Measurements from ENCODE around the gene HGFAC.
"Not testable (repeated sequence)": the region's sequence is repeated elsewhere in the genome, so short reads cannot be mapped to it uniquely, and the experiment has no call there.

The HGFAC gene

DNA sequence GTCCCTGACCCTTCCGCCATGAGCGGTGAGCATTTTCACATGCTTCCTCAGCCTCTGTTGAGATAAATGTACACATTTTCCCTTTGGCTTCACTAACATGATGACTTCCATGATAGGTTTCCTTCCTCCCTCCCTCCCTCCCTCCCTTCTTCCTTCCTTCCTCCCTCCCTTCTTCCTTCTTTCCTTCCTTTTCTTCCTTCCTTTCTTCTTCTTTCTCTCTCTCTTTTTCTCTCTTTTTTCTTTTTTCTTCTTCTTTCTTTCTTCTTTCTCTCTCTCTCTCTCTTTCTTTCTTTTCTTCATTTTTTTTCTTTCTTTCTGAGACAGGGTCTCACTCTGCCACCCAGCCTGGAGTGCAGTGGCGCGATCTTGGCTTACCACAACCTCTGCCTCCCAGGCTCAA, 8.9 kb downstream of the HGFAC start:
- in situ Hi-C loops (cut with MboI; ENCODE audit: low pct_unique_long_range_greater_than_20kb, low sequenced_read_pairs), result no loop called here

DNA sequence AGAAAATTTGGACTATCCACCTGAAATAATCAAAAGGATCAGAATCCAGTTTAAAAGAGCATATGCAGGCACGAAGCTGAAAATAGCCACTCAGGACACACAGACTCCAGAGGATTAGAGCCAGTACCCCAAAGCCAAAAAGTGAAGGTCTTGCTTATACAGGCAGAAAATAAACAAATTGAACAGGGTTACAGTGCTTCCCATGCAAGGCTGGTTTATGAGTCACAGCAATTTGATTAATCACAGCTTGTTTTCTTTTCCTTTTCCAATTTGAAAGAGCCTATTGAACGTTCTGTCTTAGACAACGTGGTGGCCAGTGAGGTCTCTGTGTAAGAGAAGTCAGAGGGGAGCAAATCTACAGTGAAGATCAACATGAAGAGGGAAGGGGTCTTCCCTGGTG, 10.2 kb downstream of the HGFAC start:
- in situ Hi-C loops (cut with MboI; ENCODE audit: low pct_unique_long_range_greater_than_20kb, low sequenced_read_pairs), result no loop called here
- DNase-seq, result no peak

More for the DNA sequence above, 8.9 kb downstream of the HGFAC start:
- no peak for DNase-seq

DNA sequence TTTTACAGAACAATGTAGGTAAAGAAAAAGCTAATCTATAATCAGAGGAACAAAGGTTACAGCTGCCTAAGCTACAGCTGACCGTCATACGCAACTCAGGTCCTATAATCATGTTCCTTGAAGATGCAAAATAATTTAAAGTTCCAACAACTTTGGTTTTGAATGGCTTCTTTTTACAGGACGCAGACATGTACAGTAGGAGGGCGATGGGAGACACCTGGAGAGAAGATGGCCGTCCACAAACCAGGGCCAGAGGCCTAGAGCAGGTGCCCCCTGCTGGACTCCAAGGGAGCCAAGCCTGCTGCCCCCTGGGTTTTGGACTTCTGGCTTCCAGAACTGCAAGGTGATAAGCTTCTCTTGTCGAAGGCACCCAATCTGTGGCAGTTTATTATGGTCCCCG, 10.6 kb downstream of the HGFAC start:
- in situ Hi-C loops (cut with MboI; ENCODE audit: low pct_unique_long_range_greater_than_20kb, low sequenced_read_pairs), result no loop called here
- no peak for DNase-seq

DNA sequence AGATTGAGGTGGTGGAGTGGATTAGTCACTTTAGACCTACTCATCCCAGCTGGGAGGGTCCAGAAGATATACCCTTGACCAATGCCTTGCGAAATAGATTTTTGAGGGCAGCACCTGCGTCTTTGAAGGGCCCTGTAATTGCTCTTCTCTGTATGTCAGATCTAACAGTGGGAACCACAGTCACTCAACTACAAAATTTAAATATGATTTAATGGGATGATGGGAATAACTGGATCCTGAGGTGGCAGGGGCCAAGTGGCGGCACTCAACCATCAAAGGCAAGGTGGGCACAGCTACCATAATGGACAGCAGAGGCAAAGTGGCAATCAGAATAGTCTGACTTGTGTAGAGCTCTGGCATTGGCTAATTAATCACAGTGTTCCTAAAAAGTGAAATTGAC, 13.8 kb downstream of the HGFAC start:
- DNase-seq; in situ Hi-C loops (cut with MboI; ENCODE audit: low pct_unique_long_range_greater_than_20kb, low sequenced_read_pairs): not testable (repeated sequence)

DNA sequence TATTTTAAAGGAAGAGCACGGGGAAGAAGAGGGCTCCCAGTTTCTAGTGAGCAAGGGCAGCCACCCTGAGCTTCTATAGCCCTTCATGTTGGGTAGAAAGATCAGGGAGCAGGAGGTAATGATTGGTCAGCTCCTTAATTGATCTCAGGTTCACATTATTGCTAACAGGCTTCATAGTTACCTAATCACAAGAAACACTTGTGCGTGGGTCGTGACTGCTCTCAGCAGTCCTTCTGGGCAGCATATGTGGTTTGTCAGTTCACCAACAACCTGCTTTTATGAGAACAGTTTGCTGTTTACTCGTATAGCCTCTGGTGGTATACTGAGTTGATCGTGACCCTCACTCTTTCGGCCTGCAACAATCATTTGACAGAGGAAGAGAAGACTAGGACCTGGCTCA, 16.6 kb downstream of the HGFAC start:
- no peak for DNase-seq
- in situ Hi-C loops (cut with MboI; ENCODE audit: low pct_unique_long_range_greater_than_20kb, low sequenced_read_pairs), result no loop called here

DNA sequence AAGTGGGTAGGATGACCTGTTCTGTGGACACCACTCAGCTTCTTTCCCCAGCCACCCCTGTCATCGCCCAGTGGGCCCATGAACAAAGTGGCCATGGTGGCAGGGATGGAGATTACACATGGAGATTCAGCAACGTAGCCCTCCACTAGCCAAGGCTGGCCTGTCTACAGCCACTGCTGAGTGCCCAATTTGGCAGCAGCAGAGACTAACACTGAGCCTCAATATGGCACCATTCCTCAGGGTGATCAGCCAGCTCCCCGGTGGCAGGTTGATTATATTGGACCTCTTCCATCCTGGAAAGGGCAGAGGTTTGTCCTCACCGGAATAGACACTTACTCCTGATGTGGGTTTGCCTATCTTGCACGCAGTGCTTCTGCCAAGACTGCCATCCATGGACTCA, 17.4 kb downstream of the HGFAC start:
- in situ Hi-C loops (cut with MboI; ENCODE audit: low pct_unique_long_range_greater_than_20kb, low sequenced_read_pairs); DNase-seq: not testable (repeated sequence)

DNA sequence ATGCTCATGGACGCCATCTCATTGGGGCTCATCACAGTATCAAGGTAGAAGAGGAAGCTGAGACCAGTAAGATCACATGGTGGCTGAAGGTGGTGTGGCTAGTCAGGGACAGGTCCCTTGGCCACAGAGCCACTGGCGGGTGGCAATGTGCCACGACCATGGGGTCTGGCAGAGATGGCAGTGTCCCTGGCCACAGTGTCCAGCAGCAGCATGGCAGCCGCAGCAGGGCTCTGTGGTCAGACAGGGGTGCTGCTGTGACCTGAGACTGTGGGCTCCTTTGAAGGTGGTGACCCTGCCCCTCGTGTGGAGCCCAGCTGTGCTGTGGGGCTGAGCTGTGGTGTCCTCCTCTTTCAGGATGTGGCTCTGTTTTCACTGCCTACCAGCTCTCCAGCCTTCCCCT, 19.2 kb downstream of the HGFAC start:
- in situ Hi-C loops (cut with MboI; ENCODE audit: low pct_unique_long_range_greater_than_20kb, low sequenced_read_pairs), result no loop called here

DNA sequence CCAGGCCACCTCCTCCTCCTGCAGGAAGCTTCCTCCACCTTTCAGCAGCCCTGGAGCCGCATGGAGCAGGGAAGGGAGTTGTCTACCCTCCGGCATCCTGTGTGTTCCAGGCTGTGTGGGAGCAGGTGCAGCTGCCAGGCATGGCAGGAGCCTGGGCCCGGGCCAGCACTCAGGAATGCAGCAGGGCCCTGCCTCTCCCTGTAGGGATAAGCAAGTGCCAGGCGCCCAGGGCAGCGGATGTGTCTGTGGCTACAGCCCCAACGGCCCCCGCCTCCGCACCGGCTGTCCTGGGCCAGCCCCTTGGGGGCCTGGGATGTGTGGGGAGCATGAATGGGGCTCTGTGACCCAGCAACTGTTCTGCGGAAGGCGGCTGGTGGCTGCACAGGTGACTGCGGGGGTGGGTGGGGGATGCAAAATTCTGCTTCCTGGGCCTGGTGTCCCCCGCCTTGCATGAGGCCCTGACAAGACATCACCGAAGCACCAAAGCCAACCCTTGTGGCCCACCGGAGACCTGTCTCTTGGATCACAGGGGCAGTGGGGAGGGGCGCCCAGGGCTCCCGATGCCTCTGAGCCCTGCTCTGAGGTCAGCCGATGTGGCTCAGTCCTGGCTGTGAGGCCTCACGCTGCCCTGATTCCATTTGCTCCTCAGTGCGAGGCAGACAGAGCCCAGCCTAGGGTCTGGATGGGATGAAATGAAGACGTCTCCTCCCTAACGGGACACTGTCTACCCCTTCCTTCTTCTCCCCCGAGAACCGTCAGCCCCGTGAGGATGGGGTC, 19.9 kb downstream of the HGFAC start:
- no peak for DNase-seq
- in situ Hi-C loops (cut with MboI; ENCODE audit: low pct_unique_long_range_greater_than_20kb, low sequenced_read_pairs), result no loop called here

More for the DNA sequence above, 19.2 kb downstream of the HGFAC start:
- DNase-seq, result no peak

DNA sequence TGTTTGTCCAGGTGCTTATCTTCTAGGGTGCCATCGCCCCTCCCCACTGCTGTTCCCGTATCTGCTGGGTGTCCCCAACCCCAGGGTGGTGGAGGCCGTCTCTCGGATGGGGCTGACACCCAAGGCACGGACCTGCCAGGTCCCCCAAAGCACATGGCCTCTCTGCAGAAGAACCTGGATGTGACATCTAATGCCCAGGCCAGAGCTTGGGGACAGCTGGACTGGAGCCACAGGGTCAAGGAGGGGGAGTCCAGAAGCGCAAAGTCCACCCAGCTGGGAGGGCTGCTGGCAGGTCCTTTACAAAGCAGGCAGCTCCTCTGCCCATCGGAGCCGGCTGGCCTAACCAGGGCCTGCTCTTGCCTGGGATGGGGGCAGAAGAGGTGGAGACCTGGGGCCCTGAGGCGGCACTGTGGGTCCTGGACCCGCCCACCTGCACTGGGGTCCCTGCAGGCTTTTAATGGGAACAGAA, 20.6 kb downstream of the HGFAC start:
- in situ Hi-C loops (cut with MboI; ENCODE audit: low pct_unique_long_range_greater_than_20kb, low sequenced_read_pairs), result no loop called here
- DNase-seq, result no peak

DNA sequence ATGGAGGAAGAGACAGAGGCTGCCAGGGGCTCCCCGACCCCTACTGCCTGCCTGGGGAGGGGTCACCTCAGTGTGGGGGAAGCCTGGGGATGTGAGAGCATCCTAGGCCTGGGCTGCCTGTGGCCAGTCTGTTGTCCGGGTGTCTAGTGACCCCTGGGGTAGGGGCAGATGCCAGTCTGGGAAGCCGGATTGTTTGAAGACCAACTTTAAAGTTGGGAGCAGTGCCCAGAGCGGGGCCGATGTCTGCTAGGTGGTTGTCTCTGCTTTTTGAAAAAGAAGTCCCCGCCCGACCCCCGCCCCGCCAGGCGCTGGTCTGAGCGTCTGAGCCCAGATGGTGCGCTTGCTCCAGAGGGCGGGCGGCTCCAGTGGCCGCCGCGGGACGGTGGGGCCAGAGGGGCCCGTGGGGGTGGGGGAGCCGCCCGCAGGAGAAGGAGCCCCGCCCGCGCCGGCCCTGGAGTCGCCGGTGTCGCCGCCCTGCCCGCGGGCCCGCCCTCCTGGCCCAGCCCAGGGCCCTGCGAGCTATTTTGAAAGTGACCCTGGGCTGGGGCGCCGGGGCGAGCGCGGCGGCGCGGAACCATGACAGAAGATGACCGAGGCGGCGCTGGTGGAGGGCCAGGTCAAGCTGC, 21.1 kb downstream of the HGFAC start, which contains the start of gene DOK7:
TSS of gene DOK7 (plus strand) at position 517 of the 626 bp plus-strand sequence. CDS start at position 587, 70 bp downstream.
- no peak for DNase-seq
- in situ Hi-C loops (cut with MboI; ENCODE audit: low pct_unique_long_range_greater_than_20kb, low sequenced_read_pairs), result no loop called here

DNA sequence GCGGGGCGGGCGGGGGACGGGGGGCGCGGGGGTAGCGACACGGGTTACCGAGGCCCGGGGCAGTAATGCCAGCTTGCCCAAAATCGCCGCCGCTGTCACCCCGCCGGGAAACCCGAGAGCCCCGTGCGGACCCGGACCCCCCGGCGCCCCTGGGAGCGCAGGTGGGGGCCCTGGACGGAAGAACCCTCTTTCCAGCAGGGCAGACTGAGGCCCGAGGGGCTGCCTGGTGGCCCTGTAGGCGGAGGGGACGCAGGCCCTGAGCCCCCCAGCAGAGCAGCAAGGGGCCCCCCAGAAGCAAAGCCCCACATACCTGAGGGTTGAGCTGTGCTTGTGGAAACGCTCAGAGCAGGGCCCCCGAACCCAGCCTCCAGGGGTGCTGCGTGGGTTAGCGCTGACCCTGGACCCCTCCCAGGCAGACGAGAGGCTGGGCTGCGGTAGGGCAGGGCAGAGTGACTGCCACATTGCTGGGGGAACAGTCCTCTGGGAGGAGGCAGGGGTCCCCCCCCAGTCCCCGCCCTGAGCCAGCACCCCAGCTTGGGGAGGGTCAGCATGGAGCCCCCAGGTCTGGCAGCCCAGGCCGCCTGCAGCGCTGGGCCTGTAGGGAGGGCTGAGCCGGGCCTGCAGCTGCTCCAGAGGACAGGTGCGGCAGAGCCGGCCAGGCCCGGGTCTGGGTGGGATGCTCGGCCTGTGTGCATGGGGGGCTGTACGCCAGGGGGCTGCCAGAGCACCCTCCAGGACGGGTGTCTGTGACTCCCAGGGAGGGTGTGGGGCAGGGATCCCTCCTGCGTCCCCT, 22.0 kb downstream of the HGFAC start:
- DNase-seq, result no peak
- in situ Hi-C loops (cut with MboI; ENCODE audit: low pct_unique_long_range_greater_than_20kb, low sequenced_read_pairs), result no loop called here

DNA sequence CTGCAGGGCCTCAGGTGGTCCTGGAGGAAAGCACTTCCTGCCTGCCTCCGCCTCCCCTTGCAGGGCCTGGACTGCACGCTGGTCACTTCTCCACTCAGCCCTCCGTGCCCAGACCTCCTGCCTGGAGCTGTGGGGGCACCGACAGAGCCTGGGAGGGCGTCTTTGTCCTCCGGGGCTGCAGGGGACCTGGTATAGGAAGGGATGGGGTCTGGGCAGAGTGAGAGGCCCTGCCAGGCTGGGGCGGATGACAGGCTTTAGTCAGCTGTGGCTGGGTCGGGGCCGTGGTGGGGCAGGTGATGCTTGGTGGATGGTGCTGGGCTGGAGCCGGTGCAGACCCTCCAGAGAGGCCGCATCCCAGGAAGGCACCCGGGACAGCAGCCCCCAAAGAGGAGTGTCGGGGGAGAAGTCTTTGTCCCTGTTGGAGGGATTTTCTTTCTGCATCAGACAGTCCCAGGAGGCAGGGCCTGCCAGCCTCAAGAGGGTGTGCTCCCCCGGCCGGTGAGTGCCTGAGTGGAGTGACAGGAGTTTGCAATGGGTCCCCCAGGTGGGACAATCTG, 22.7 kb downstream of the HGFAC start:
- in situ Hi-C loops (cut with MboI; ENCODE audit: low pct_unique_long_range_greater_than_20kb, low sequenced_read_pairs), result no loop called here
- no peak for DNase-seq

DNA sequence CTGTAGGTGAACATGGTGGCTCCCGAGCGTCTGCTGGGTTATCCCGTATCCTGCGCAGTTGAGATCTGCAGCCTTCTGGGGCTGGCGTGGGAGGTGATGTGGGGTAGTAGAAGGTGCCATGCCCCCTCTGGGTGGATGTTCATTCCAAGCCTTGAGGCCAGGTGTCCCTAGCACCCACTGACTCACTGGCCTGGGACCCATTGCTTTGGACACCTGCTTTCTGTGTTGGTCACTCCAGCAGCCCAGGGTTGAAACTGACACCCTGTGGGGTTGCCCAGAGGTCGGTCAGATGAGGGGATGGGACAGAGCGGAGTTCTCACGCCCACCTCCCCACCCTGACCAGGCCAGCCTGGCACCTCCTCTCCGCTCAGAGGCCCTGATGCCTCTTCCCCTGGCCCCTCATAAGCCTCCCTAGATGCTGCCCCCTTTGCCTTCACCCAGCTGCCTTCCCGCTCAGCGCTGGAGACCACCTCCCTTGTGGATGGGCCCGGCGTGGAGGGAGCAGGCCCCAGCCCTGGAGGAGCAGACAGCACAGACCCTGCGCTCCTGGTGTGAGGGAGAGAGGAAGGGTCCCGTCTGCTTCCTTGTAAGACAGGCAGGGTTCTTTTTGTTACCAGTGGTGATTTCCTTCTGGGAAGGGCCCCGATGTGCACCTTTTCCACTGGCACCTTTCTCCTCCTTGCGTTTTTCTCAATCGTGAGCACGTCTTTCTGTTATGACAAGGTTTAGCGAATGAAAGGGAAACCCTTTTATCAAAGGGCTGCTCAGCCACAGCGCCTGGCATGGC, 23.3 kb downstream of the HGFAC start:
- no peak for DNase-seq
- in situ Hi-C loops (cut with MboI; ENCODE audit: low pct_unique_long_range_greater_than_20kb, low sequenced_read_pairs), result no loop called here

DNA sequence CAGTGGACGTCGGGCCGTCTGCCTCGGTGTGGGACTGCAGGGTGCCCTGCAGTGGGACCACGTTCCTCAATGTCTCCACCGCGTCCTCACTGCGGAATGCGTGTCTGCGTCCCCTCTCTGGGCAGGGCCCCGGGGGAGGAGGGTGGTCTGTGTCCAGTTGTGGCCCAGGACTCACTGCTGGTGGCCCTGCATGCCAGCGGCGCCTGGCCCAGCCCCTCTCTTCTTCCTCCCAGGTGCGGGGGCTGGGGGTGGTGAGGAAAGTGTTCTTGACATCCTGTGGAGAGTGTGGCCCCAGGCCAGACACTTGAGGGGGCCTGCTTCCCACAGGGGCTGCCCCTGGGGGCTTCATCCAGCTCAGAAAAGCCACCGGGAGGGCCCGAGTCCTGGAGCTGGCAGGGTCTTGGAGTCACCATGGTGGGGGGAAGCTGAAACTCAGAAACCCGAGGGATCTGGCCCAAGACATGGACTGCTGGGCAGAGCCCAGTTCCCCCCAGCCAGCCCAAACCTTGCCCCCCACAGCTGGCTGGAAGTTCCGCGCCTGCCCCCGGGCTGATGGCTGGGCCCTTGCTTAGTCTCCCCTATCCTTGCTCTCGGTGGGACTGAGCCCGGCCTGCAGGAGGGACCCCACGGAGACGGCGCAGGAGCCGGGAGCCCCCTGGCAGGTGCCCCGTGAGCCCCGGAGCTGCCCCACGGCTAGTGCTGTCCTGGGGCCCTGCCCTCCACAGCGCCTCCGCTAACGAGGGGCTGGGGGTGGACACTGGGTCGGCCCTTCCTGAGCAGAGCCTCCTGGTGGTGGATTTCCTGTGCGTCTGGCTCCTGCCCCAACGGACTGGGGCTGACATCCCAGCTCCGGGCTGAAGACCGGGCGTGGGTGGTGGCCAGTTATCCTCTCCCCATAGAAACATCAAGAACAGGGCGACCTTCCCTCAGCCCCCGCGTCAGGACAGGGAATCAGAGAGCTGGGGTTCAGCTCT, 24.2 kb downstream of the HGFAC start:
- in situ Hi-C loops (cut with MboI; ENCODE audit: low pct_unique_long_range_greater_than_20kb, low sequenced_read_pairs), result no loop called here
- DNase-seq, result no peak

DNA sequence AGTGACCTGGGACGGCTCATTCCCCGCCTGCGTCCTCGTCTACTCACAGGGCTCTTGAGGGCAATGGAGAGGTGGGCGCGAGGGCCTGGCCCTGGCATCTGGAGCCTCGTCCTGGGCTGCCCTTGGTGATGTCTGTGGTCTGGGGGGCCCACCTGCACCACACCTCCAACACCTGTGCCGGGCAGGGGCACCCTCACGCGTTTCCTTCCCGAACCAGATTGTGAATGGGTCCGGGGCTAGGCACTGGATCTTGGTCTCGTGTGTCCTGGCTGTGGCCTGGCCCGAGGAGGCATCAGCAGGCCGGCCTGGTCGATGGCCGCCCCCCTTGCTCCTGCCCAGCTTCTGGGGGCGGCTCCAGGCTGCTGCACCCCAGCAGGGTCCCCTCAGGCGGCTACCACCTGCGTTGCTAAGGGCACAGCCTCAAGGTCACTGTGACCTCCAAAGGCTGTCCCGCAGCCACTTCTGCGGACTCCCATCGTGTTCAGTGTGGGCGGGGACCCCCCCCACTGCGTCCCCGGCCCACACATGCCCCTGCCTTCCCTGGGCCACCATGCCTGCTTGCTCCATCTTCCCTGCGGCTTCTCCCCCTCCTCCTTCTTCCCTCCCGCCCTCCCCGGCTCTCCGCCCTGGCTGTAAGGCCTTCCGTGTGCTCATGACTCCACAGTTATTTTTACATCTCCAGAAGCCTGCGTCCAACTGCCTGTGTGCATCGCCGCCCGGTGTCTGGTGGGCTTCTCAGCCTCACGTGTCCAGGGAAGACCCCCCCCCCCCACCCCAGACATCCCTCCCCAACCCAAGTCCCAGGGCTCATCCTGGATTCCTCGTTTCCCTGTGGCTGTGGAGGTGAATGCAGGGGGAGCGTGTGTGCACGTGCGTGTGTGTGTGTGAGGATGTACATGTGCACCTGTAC, 25.2 kb downstream of the HGFAC start:
- DNase-seq, result no peak
- in situ Hi-C loops (cut with MboI; ENCODE audit: low pct_unique_long_range_greater_than_20kb, low sequenced_read_pairs), result no loop called here

DNA sequence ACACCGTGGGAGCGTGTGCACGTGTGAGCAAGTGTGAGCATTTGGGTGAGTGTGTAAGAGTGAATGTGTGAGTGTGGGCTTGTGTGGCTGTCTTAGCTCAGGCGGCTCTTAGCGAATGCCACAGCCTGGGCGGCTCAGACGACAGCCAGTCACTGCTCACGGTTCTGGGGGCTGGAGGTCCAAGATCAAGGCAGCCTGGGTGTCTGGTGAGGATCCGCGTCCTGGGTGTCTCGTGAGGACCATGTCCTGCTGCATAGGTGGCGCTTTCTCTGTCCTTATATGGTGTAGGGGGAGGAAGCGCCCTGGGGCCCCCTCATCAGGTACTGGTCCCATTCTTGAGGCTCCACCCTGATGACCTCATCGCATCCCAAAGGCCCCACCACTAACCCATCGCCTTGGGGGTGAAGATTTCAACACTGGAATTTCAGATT, 25.8 kb downstream of the HGFAC start:
- no peak for DNase-seq
- in situ Hi-C loops (cut with MboI; ENCODE audit: low pct_unique_long_range_greater_than_20kb, low sequenced_read_pairs), result no loop called here

DNA sequence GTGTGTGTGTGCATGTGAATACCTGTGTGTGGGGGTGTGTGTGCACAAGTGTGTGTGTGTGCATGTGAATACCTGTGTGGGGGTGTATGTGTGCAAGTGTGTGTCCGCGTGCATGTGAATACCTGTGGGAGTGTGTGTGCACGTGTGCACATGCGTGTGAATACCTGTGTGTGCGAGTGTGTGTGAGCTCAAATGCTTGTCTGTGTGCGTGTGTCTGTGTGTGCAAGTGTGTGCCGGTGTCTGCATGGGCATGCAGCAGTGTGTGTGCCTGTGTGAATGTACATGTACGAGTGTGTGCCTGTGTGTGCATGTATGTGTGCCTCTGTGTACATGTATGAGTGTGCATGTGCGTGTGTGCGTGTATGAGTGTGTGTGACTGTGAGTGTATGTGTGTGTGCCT, 26.4 kb downstream of the HGFAC start:
- in situ Hi-C loops (cut with MboI; ENCODE audit: low pct_unique_long_range_greater_than_20kb, low sequenced_read_pairs), result no loop called here

More for the DNA sequence above, 26.4 kb downstream of the HGFAC start:
- no peak for DNase-seq
